Measurements from ENCODE around the gene RBM42. TPM values are rescaled to one million over a fixed set of nuclear protein-coding genes. Genes with fewer than 3 reads are reported as not detected.

Gene RBM42
- total and polyA plus RNA-seq, 12 donors: 23.9 to 107 (median 77.6) TPM

DNA sequence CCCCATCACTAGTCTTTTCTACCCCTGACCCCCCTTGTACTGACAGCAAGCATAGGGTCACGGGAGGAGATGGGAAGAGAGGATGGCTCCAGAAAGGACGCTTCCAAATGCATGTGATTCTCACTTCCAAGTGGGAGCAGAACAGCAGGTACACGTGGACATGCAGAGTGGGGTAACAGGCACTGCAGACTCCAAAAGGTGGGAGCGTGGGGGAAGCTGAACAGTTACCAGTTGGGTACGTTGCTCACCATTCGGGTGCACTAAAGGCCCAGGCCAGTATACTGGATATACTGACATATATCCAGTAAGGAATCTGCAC, 10.4 kb downstream of the RBM42 start:
- no peaks in the 10 kb centered on the region for H3K4me1 ChIP-seq (replicated peaks in 1 of 2)
- H3K27me3 ChIP-seq: no peaks in the 10 kb centered on the region
- peaks cover 0 to 42% of the 10 kb centered on the region in 2 donors for H3K36me3 ChIP-seq (replicated peaks in 1 of 2)
- no peaks in the 10 kb centered on the region for H3K9me3 ChIP-seq (replicated peaks in 1 of 3)
- TF ChIP-seq POLR2A (IDR thresholded peaks at IDR 0.05) (no peak), CTCF (IDR thresholded peaks at IDR 0.05) (no peak)
- no peak for DNase-seq
- H3K4me3 ChIP-seq: no peak overlapping the region
- 52 to 67% (median 54%) methylated on average over 6 of the region's 6 CpGs for whole genome bisulfite sequencing, 4 donors
- intact Hi-C loops (cut with DNase I): no loop called here
- H3K27ac ChIP-seq: no peak overlapping the region

DNA sequence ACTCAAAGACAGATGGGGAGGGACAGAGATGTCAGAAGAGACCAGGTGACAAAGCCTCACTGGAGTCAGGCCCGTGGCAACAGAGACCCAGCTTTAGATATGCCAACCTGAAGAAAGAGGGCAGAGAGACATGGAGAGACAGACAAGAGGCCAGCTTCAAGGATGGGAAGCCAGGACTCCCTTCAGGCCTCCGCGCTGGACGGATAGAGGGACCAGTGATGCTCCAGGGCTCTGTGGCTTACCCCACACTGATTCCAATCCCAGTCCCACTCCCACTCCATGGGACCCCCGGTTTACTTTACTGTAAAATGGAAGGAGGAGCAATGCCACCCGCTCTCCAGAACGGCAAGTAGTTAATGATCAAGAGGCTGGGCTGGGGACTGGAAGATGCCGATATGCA, 11.0 kb downstream of the RBM42 start:
- Histone ChIP-seq H3K27ac (no peak overlapping the region), H3K4me1 (replicated peaks in 1 of 2) (peaks cover 0 to 4% of the 10 kb centered on the region in 2 donors), H3K36me3 (replicated peaks in 1 of 2) (peaks cover 0 to 36% of the 10 kb centered on the region in 2 donors), H3K9me3 (replicated peaks in 1 of 3) (no peaks in the 10 kb centered on the region), H3K27me3 (no peaks in the 10 kb centered on the region), H3K4me3 (no peak overlapping the region)
- no peak for DNase-seq
- intact Hi-C loops (cut with DNase I): no loop called here
- WGBS, 4 donors: 81 to 87% (median 86%) methylated on average over 8 of the region's 8 CpGs
- TF ChIP-seq CTCF (IDR thresholded peaks at IDR 0.05): no peak
- TF ChIP-seq POLR2A (IDR thresholded peaks at IDR 0.05): no peak

GRCh38 chr19:35641515-35642151, 12.8 kb downstream of the RBM42 start, which contains the start of gene ETV2:
TSS of gene ETV2 (plus strand) at chr19:35641745. CDS start at chr19:35642461, 716 bp downstream.
- peak in 3 of 7 donors; percentile 36 to 69 (median 50) for DNase-seq
- Histone ChIP-seq H3K27ac (peak within 1 kb of the TSS in 1 of 5 donors; percentile 56), H3K36me3 (replicated peaks in 1 of 2) (peaks cover 0 to 18% of the 10 kb centered on the region in 2 donors), H3K27me3 (no peaks in the 10 kb centered on the region), H3K9me3 (replicated peaks in 1 of 3) (no peaks in the 10 kb centered on the region), H3K4me3 (no peak within 1 kb of the TSS), H3K4me1 (replicated peaks in 1 of 2) (peaks cover 0 to 10% of the 10 kb centered on the region in 2 donors)
- intact Hi-C loops (cut with DNase I): no loop called here
- TF ChIP-seq POLR2A (IDR thresholded peaks at IDR 0.05): no peak
- 22 to 34% (median 27%) methylated on average over 3 to 28 of the region's 28 CpGs for WGBS, 4 donors

DNA sequence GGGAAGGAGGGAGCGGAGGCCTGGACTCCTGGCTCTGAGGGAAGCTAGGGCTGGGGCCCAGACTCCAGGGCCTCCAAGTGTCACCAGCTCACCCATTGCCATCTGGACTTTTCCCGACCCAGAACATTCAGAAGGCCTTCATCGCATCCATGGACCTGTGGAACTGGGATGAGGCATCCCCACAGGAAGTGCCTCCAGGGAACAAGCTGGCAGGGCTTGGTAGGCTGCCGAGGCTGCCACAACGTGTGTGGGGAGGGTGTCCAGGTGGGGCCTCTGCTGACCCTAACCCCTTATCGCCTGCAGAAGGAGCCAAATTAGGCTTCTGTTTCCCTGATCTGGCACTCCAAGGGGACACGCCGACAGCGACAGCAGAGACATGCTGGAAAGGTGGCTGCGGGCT, 13.5 kb downstream of the RBM42 start:
- no peak overlapping the region for H3K4me3 ChIP-seq
- H3K9me3 ChIP-seq (replicated peaks in 1 of 3): no peaks in the 10 kb centered on the region
- H3K4me1 ChIP-seq (replicated peaks in 1 of 2): peaks cover under 1 to 10% of the 10 kb centered on the region in 2 donors
- no peaks in the 10 kb centered on the region for H3K27me3 ChIP-seq
- peak overlapping the region in 1 of 5 donors; percentile 7 for H3K27ac ChIP-seq
- WGBS, 4 donors: 81 to 84% (median 82%) methylated on average over 9 to 10 of the region's 10 CpGs
- TF ChIP-seq POLR2A (IDR thresholded peaks at IDR 0.05): no peak
- DNase-seq: no peak
- intact Hi-C loops (cut with DNase I): no loop called here
- H3K36me3 ChIP-seq (replicated peaks in 1 of 2): peaks cover 0 to 11% of the 10 kb centered on the region in 2 donors

DNA sequence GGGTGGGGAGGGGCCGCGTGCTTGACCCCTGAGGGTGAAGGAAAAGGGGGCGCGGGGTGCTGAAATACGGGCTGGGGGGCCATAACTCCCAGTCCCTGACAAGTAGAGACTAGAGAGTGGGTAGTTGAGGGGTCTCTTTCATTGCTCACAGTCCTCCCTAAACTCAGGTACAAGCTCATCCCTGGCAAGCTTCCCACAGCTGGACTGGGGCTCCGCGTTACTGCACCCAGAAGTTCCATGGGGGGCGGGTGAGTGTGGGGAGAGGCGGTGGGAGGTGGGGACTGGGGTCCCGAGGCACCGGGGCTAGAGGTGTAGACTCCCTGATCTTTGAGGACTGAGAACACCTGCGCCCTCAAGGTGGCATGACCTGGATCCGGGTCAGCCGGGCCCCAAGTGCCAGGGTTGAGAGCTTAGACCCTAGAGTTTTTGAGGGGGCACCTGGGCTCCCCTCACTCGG, 14.0 kb downstream of the RBM42 start:
- peak overlapping the region in 2 of 4 donors; percentile 55 to 58 for H3K4me3 ChIP-seq
- peaks cover 6 to 13% of the 10 kb centered on the region in 2 donors for H3K4me1 ChIP-seq (replicated peaks in 1 of 2)
- no peaks in the 10 kb centered on the region for H3K27me3 ChIP-seq
- peaks cover 0 to 6% of the 10 kb centered on the region in 2 donors for H3K36me3 ChIP-seq (replicated peaks in 1 of 2)
- WGBS, 4 donors: 20 to 75% (median 40%) methylated on average over 1 to 15 of the region's 15 CpGs
- TF ChIP-seq POLR2A (IDR thresholded peaks at IDR 0.05) (no peak), CTCF (IDR thresholded peaks at IDR 0.05) (no peak)
- no peaks in the 10 kb centered on the region for H3K9me3 ChIP-seq (replicated peaks in 1 of 3)
- H3K27ac ChIP-seq: peak overlapping the region in 4 of 5 donors; percentile 73 to 92 (median 81)
- intact Hi-C loops (cut with DNase I): no loop called here
- DNase-seq: peak in 4 of 7 donors; percentile 35 to 54 (median 42)
